Measurements from ENCODE around the gene FAM168A.

- no peak for TF ChIP-seq CTCF (IDR thresholded peaks at IDR 0.05)
- TF ChIP-seq POLR2A (IDR thresholded peaks at IDR 0.05), result no peak
Observed at GRCh38 chr11:73464347-73464746, 133.6 kb downstream of the FAM168A start.

Measured in Peyer's patch (tissue), 4 donors.